DOHH2 (cell line): Measurements from ENCODE around the gene CHD6.

Experiments used
- H3F3A ChIP-seq: fragments of 200-600 bp; sonication (generic), shearing (Covaris generic); 2 replicates; pipeline ENCODE4 v1.6.0; 2016; ENCODE audit warnings: antibody characterized with exemption, mild to moderate bottlenecking; ENCODE audit not compliant: control insufficient read depth, insufficient read depth
- H3K27ac ChIP-seq: fragments of 200-600 bp; sonication (generic); 2 replicates; pipeline ENCODE4 v1.5.1; 2014; ENCODE audit warnings: low read depth, mild to moderate bottlenecking, low read length, moderate library complexity
- H3K27me3 ChIP-seq: fragments of 200-600 bp; sonication (generic); 2 replicates; pipeline ENCODE4 v1.6.1; 2014; ENCODE audit warnings: mild to moderate bottlenecking, low read length, mixed read lengths; ENCODE audit not compliant: control insufficient read depth
- H3K36me3 ChIP-seq: fragments of 200-600 bp; sonication (generic); 2 replicates; pipeline ENCODE4 v1.6.1; 2014; ENCODE audit warnings: mild to moderate bottlenecking, low read length, moderate library complexity, mixed read lengths; ENCODE audit not compliant: control insufficient read depth
- H3K4me1 ChIP-seq: fragments of 200-600 bp; sonication (generic); 2 replicates; pipeline ENCODE4 v1.6.1; 2014; ENCODE audit warnings: mild to moderate bottlenecking, low read length, mixed read lengths; ENCODE audit not compliant: control insufficient read depth
- H3K4me2 ChIP-seq: fragments of 200-600 bp; sonication (generic); 2 replicates; pipeline ENCODE4 v1.6.0; 2014; ENCODE audit warnings: mild to moderate bottlenecking, low read length, moderate library complexity
- H3K4me3 ChIP-seq: fragments of 200-600 bp; sonication (generic); 2 replicates; pipeline ENCODE4 v1.5.1; 2014; ENCODE audit warnings: mild to moderate bottlenecking, low read length, mixed read lengths
- H3K79me2 ChIP-seq: fragments of 200-600 bp; sonication (generic); 2 replicates; pipeline ENCODE4 v1.6.1; 2014; ENCODE audit warnings: mild to moderate bottlenecking, low read length, mixed read lengths; ENCODE audit not compliant: control insufficient read depth
- H3K9me2 ChIP-seq: fragments of 200-600 bp; sonication (generic); replicated peaks from 2 replicates; pipeline ENCODE4 v1.6.1; 2014; ENCODE audit warnings: mild to moderate bottlenecking, low read length, mixed read lengths; ENCODE audit not compliant: control insufficient read depth
- H3K9me3 ChIP-seq: fragments of 200-600 bp; sonication (generic); 2 replicates; pipeline ENCODE4 v1.6.1; 2014; ENCODE audit warnings: antibody characterized with exemption, low read length, mixed read lengths; ENCODE audit not compliant: control insufficient read depth, insufficient read depth
- H4K20me1 ChIP-seq: fragments of 200-600 bp; sonication (generic); 2 replicates; pipeline ENCODE4 v1.6.0; 2014; ENCODE audit warnings: low read depth, mild to moderate bottlenecking, antibody characterized with exemption, low read length, moderate library complexity; ENCODE audit not compliant: control insufficient read depth, insufficient read depth
- CTCF ChIP-seq: fragments of 200-600 bp; sonication (generic); IDR thresholded peaks from one replicate; pipeline ENCODE4 v1.5.1; 2014; ENCODE audit warnings: antibody characterized with exemption, mild to moderate bottlenecking, low read depth, low read length; ENCODE audit not compliant: poor library complexity, severe bottlenecking
- EZH2phosphoT487 ChIP-seq: fragments of 200-600 bp; sonication (generic); IDR thresholded peaks from 2 replicates; pipeline ENCODE4 v1.6.1; 2017; ENCODE audit warnings: borderline replicate concordance, mild to moderate bottlenecking, antibody characterized with exemption, low read length, moderate library complexity, mixed read lengths

CHD6 gene

GRCh38 chr20:41586772-41587171 lies 31.4 kb downstream of the CHD6 start:
- no peaks in the 10 kb centered on the region for H3K27me3 ChIP-seq

DNA sequence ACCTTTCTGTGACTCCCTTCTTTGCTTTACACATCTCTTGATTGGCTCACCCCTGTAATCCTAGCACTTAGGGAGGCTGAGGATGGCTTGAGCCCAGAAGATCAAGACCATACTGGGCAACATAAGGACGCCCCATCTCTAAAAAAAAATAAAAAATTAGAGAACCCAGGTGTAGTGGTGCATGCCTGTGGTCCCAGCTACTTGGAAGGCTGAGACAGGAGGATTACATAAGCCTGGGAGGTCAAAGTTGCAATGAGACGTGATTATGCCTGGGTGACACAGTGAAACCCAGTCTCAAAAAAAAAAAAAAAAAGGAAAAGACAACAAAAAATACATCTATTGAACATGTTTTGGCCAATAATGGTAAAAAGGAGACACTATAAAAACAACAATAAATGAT lies 37.8 kb downstream of the CHD6 start:
- no peaks in the 10 kb centered on the region for H3K36me3 ChIP-seq
- H3K27ac ChIP-seq = no peak overlapping the region
- peaks cover 91% of the 10 kb centered on the region for H3K79me2 ChIP-seq
- peaks cover 3% of the 10 kb centered on the region; the same call in 1 of the 2 replicates for H3K9me3 ChIP-seq
- no peak for TF ChIP-seq EZH2phosphoT487
- TF ChIP-seq CTCF = no peak
- H4K20me1 ChIP-seq = no peaks in the 10 kb centered on the region
- no peaks in the 10 kb centered on the region for H3K27me3 ChIP-seq
- no peak overlapping the region for H3K4me2 ChIP-seq
- no peaks in the 10 kb centered on the region for H3K4me1 ChIP-seq
- H3K9me2 ChIP-seq = no peaks in the 10 kb centered on the region
- no peaks in the 10 kb centered on the region for H3F3A ChIP-seq
- H3K4me3 ChIP-seq = no peak overlapping the region

More at GRCh38 chr20:41586772-41587171, 31.4 kb downstream of the CHD6 start:
- Histone ChIP-seq H4K20me1 (no peaks in the 10 kb centered on the region), H3K27ac (no peak overlapping the region), H3K36me3 (peaks cover 6% of the 10 kb centered on the region), H3K9me2 (no peaks in the 10 kb centered on the region), H3K9me3 (peaks cover 28% of the 10 kb centered on the region; the same call in 1 of the 2 replicates), H3K4me3 (no peak overlapping the region), H3K4me2 (no peak overlapping the region), H3K79me2 (peaks cover 77% of the 10 kb centered on the region), H3F3A (no peaks in the 10 kb centered on the region), H3K4me1 (no peaks in the 10 kb centered on the region)
- TF ChIP-seq EZH2phosphoT487 = no peak
- TF ChIP-seq CTCF = no peak

DNA sequence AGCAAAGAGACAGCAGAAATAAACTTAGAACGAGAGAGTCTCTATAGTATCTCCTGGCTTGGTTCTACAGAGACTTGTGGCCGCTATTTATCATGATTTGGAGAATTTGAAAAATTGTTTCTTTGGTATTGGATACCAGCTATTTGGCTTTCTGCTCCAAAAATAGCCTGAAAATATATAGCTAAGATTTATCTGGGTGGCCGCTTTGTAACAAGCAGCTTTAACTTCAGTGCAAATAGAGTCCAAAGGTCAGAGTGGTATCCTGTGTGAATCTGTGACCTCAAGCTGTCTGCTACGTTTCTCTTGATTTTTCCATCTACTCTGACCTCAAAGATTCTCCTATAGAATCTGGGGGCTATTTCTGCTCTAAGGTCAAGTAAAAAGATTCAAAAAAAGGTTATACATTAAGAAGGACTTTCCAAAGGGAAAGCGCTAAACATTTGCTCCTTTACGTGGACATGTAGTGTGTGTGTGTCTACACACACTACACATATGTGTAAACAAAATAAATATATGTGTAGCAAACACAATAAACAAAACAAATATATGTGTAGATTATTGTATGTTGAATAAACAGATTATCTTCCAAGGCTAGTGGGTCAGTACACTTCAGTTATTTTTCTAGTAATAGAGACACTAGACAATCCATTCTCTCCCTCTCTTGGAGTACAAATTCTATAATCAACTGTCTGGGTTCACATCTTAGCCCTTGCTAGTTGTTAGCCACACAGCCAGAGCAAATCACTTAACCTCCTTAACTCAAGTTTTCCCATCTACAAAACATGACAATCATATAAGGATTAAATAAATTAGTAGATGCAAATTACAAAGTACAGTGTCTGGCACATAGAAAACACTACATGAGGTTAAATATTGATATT lies 40.8 kb downstream of the CHD6 start:
- TF ChIP-seq CTCF (no peak), EZH2phosphoT487 (no peak)
- Histone ChIP-seq H4K20me1 (no peaks in the 10 kb centered on the region), H3F3A (no peaks in the 10 kb centered on the region), H3K27me3 (no peaks in the 10 kb centered on the region), H3K79me2 (peaks cover 92% of the 10 kb centered on the region), H3K36me3 (no peaks in the 10 kb centered on the region), H3K9me3 (peaks cover 10% of the 10 kb centered on the region; the same call in 1 of the 2 replicates), H3K4me2 (no peak overlapping the region), H3K4me3 (no peak overlapping the region), H3K27ac (no peak overlapping the region), H3K9me2 (no peaks in the 10 kb centered on the region), H3K4me1 (peaks cover 17% of the 10 kb centered on the region)
